Vagina (tissue), 2 donors: ENCODE results near the gene TNFRSF8. TPM values are rescaled to one million over a fixed set of nuclear protein-coding genes. Genes with fewer than 3 reads are reported as not detected.
"Not testable (repeated sequence)": the region's sequence is repeated elsewhere in the genome, so short reads cannot be mapped to it uniquely, and the experiment has no call there.

Experiments used
- DNase-seq, 2 donors: peaks; one replicate each; pipeline ENCODE4 v3.0.0-alpha.2; 2017; ENCODE audit errors: extremely low spot score in 2 of 2
- H3K27ac ChIP-seq: fragments of 200-600 bp; sonication (generic); one replicate; pipeline ENCODE4 v1.5.1; 2019
- H3K27me3 ChIP-seq: fragments of 200-600 bp; sonication (generic); one replicate; pipeline ENCODE4 v1.5.1; 2019
- H3K36me3 ChIP-seq, 2 donors: fragments of 200-600 bp; sonication (generic); one replicate each; pipeline ENCODE4 v1.5.1; 2017 to 2019
- H3K4me1 ChIP-seq: fragments of 200-600 bp; sonication (generic); one replicate; pipeline ENCODE4 v1.5.1; 2019
- H3K4me3 ChIP-seq, 2 donors: fragments of 200-600 bp; sonication (generic); 1 replicate in 1 of 2; 2 replicates in 1 of 2; pipeline ENCODE4 v1.5.1; 2016 to 2019
- H3K9me3 ChIP-seq: fragments of 200-600 bp; sonication (generic); one replicate; pipeline ENCODE4 v1.5.1; 2019
- POLR2A ChIP-seq, 2 donors: fragments of 450-650 bp; IDR thresholded peaks; one replicate each; pipeline ENCODE4 v1.6.1; 2017; ENCODE audit warnings: antibody characterized with exemption in 2 of 2, mild to moderate bottlenecking in 2 of 2, moderate library complexity in 2 of 2
- POLR2AphosphoS5 ChIP-seq, 2 donors: sonication (generic); formaldehyde crosslinking; IDR thresholded peaks; one replicate each; pipeline ENCODE4 v1.9.0; 2017; ENCODE audit warnings: antibody characterized with exemption in 2 of 2, mild to moderate bottlenecking in 2 of 2, low read depth in 1 of 2; ENCODE audit not compliant: insufficient read depth in 1 of 2
- intact Hi-C: fragments of 100-400 bp; cut with DNase I; formaldehyde crosslinking; loops from one replicate; pipeline ENCODE4 v1.15.1; 2023
- total RNA-seq: library from RNA; depleted of rRNA; stranded (reverse); fragments of >200 nt; gene quantifications from one replicate; pipeline ENCODE4 v1.2.3, GENCODE V29; 2016
- TF ChIP-seq, protein P1 (sequence below), 3 experiments: fragments of 450-650 bp in 2 of 3; fragments of 200-600 bp in 1 of 3; sonication (generic) in 1 of 3; IDR thresholded peaks; one replicate each; pipeline ENCODE4 v1.5.1; 2017 to 2019; ENCODE audit warnings: antibody characterized with exemption in 3 of 3, mild to moderate bottlenecking in 2 of 3, moderate library complexity in 2 of 3

Gene TNFRSF8
- total RNA-seq, 1 donor from 2014 or later: 1.2 TPM

DNA sequence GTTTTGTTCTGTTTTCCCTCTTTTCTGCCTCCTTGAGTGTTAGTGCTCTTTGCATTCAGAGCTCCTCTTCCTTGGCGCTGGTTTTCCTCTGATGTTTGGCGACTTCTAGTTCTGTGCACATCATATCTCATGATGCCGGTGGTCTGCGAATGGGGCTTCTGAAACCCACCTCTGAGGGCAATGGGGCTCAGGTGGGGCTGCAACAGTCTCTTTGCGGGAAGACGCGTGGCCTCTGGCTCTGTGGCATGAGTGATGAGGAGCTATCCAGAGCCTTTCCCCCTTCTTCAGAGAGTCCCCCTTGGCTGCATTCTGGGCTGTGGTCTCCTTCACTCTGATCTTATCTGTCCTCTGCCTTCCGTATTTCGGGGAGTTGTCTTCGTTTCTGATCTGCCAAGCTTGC, 39.0 kb downstream of the TNFRSF8 start:
- Histone ChIP-seq H3K36me3 (no peaks in the 10 kb centered on the region), H3K9me3 (no peaks in the 10 kb centered on the region), H3K4me3 (no peak overlapping the region), H3K4me1 (no peaks in the 10 kb centered on the region), H3K27ac (no peak overlapping the region), H3K27me3 (no peaks in the 10 kb centered on the region)
- DNase-seq: no peak
- intact Hi-C loops: no loop called here
- TF ChIP-seq POLR2A (IDR thresholded peaks at IDR 0.05): no peak
- no peak for TF ChIP-seq POLR2AphosphoS5 (IDR thresholded peaks at IDR 0.05; ENCODE audit: insufficient read depth in 1 of 2, low read depth in 1 of 2)
- TF ChIP-seq, protein P1, sequence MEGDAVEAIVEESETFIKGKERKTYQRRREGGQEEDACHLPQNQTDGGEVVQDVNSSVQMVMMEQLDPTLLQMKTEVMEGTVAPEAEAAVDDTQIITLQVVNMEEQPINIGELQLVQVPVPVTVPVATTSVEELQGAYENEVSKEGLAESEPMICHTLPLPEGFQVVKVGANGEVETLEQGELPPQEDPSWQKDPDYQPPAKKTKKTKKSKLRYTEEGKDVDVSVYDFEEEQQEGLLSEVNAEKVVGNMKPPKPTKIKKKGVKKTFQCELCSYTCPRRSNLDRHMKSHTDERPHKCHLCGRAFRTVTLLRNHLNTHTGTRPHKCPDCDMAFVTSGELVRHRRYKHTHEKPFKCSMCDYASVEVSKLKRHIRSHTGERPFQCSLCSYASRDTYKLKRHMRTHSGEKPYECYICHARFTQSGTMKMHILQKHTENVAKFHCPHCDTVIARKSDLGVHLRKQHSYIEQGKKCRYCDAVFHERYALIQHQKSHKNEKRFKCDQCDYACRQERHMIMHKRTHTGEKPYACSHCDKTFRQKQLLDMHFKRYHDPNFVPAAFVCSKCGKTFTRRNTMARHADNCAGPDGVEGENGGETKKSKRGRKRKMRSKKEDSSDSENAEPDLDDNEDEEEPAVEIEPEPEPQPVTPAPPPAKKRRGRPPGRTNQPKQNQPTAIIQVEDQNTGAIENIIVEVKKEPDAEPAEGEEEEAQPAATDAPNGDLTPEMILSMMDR (IDR thresholded peaks at IDR 0.05): no peak

DNA sequence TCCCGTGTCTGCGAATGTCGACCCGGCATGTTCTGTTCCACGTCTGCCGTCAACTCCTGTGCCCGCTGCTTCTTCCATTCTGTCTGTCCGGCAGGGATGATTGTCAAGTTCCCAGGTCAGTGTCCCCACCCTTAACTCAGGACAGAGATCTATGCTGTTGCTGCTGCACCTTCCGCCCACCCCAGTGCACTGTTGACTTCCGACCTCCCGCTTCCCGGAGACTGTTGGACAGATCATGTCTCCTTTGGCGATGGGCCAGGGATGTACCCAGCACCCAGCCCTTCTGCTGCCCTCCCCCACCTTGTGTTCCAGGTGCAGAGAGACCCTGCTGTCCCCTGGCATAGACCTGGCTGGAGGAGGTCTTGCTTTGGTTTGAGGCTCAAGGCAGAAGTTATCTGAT, 41.3 kb downstream of the TNFRSF8 start:
- H3K27ac ChIP-seq: no peak overlapping the region
- no peaks in the 10 kb centered on the region for H3K36me3 ChIP-seq
- intact Hi-C loops: no loop called here
- H3K9me3 ChIP-seq: no peaks in the 10 kb centered on the region
- no peaks in the 10 kb centered on the region for H3K4me1 ChIP-seq
- H3K27me3 ChIP-seq: no peaks in the 10 kb centered on the region
- TF ChIP-seq POLR2A (IDR thresholded peaks at IDR 0.05) (no peak), POLR2AphosphoS5 (IDR thresholded peaks at IDR 0.05; ENCODE audit: insufficient read depth in 1 of 2, low read depth in 1 of 2) (no peak)
- TF ChIP-seq, protein P1 (IDR thresholded peaks at IDR 0.05): no peak
- H3K4me3 ChIP-seq: no peak overlapping the region
- no peak for DNase-seq

DNA sequence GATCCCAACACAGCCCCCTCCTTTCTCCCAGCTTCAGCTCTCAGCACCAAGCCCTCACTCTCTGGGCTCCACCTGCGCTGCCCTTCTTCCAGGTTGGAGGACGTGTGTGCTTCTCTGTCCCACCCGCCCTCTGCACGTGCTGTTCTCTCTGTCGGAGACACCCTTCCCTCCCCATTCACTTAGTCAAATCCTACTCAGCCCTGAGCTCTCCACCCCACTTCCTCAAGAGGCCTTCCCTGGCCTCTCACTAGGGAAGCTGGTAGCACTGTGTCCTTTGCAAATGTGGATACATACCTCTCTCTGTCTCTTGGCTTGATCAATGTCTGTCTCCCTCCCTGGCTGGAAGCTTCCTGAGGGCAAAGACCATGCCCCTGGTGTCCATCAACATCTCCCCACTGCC, 43.0 kb downstream of the TNFRSF8 start:
- H3K4me3 ChIP-seq: no peak overlapping the region
- H3K36me3 ChIP-seq: no peaks in the 10 kb centered on the region
- intact Hi-C loops: no loop called here
- H3K27me3 ChIP-seq: no peaks in the 10 kb centered on the region
- H3K27ac ChIP-seq: no peak overlapping the region
- DNase-seq: no peak
- TF ChIP-seq, protein P1 (IDR thresholded peaks at IDR 0.05): no peak
- TF ChIP-seq POLR2A (IDR thresholded peaks at IDR 0.05): no peak
- no peak for TF ChIP-seq POLR2AphosphoS5 (IDR thresholded peaks at IDR 0.05; ENCODE audit: insufficient read depth in 1 of 2, low read depth in 1 of 2)
- no peaks in the 10 kb centered on the region for H3K4me1 ChIP-seq
- no peaks in the 10 kb centered on the region for H3K9me3 ChIP-seq

DNA sequence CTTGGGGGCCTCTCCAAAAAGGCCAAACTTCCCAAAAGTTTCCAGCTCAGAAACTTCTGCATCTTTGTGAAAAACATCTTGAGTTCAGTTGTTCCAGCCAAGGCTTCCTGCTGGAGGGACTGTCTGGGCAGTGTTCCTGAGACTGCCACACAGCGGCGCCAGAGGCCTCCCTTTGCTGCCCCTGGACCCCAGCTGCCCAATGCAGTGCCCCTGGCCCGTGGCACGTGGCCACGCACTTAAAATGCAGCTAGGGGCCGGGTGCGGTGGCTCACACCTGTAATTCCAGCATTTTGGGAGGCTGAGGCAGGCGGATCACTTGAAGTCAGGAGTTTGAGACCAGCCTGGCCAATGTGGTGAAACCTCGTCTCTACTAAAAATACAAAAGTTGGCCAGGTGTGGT, 43.8 kb downstream of the TNFRSF8 start:
- intact Hi-C loops, H3K27me3 ChIP-seq, DNase-seq, H3K4me3 ChIP-seq, H3K36me3 ChIP-seq, H3K27ac ChIP-seq, H3K9me3 ChIP-seq, H3K4me1 ChIP-seq: not testable (repeated sequence)

DNA sequence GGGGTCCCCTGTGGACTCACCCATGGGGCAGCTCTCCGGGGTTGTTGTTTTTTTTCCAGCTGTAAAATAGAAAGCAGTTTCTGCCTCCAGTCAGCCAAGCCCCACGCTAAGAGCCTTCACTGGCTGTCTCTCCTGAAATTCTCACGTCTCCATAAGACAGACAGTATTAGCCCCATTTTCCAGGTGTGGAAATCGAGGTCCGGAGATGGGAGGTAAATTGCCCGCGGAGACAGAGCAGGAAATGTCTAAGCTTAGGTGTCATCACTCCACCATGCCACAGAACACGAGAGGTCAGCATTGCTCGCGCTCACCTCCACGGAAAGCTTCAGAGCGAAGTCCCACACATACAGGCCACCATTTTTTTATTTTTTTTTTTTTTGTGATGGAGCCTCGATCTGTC, 44.6 kb downstream of the TNFRSF8 start:
- Histone ChIP-seq H3K27me3 (no peaks in the 10 kb centered on the region), H3K4me1 (no peaks in the 10 kb centered on the region), H3K9me3 (no peaks in the 10 kb centered on the region), H3K4me3 (no peak overlapping the region), H3K27ac (no peak overlapping the region), H3K36me3 (no peaks in the 10 kb centered on the region)
- intact Hi-C loops: no loop called here
- TF ChIP-seq POLR2AphosphoS5 (IDR thresholded peaks at IDR 0.05; ENCODE audit: insufficient read depth in 1 of 2, low read depth in 1 of 2): no peak
- TF ChIP-seq POLR2A (IDR thresholded peaks at IDR 0.05): no peak
- TF ChIP-seq, protein P1 (IDR thresholded peaks at IDR 0.05): no peak
- DNase-seq: no peak

DNA sequence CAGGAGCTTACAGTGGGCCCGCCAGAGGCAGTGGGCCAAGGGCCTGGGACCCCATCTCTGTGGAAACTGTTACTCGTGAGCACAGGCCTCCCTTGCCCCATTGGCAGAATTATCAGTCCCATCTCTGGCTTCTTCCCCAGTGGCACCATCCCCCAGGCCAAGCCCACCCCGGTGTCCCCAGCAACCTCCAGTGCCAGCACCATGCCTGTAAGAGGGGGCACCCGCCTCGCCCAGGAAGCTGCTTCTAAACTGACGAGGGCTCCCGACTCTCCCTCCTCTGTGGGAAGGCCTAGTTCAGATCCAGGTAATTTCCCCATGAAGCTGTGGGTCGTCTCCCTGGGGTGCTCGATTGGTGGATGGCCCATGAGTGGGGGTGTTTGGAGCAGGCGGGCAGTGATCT, 46.8 kb downstream of the TNFRSF8 start:
- no peaks in the 10 kb centered on the region for H3K27me3 ChIP-seq
- intact Hi-C loops: no loop called here
- no peak for DNase-seq
- no peaks in the 10 kb centered on the region for H3K36me3 ChIP-seq
- TF ChIP-seq, protein P1 (IDR thresholded peaks at IDR 0.05): no peak
- TF ChIP-seq POLR2AphosphoS5 (IDR thresholded peaks at IDR 0.05; ENCODE audit: insufficient read depth in 1 of 2, low read depth in 1 of 2) (no peak), POLR2A (IDR thresholded peaks at IDR 0.05) (no peak)
- H3K27ac ChIP-seq: no peak overlapping the region
- H3K9me3 ChIP-seq: no peaks in the 10 kb centered on the region
- no peak overlapping the region for H3K4me3 ChIP-seq
- H3K4me1 ChIP-seq: no peaks in the 10 kb centered on the region
